HG02759 (cell line): Measurements from ENCODE around the gene PROM1.

Experiments used
- ATAC-seq: cut with Tn5 transposase; IDR thresholded peaks from one replicate; pipeline ENCODE4 v1.9.1; 2021; ENCODE audit warnings: mild to moderate bottlenecking, moderate library complexity; ENCODE audit not compliant: unreplicated experiment

The PROM1 gene, protein sequence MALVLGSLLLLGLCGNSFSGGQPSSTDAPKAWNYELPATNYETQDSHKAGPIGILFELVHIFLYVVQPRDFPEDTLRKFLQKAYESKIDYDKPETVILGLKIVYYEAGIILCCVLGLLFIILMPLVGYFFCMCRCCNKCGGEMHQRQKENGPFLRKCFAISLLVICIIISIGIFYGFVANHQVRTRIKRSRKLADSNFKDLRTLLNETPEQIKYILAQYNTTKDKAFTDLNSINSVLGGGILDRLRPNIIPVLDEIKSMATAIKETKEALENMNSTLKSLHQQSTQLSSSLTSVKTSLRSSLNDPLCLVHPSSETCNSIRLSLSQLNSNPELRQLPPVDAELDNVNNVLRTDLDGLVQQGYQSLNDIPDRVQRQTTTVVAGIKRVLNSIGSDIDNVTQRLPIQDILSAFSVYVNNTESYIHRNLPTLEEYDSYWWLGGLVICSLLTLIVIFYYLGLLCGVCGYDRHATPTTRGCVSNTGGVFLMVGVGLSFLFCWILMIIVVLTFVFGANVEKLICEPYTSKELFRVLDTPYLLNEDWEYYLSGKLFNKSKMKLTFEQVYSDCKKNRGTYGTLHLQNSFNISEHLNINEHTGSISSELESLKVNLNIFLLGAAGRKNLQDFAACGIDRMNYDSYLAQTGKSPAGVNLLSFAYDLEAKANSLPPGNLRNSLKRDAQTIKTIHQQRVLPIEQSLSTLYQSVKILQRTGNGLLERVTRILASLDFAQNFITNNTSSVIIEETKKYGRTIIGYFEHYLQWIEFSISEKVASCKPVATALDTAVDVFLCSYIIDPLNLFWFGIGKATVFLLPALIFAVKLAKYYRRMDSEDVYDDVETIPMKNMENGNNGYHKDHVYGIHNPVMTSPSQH

DNA sequence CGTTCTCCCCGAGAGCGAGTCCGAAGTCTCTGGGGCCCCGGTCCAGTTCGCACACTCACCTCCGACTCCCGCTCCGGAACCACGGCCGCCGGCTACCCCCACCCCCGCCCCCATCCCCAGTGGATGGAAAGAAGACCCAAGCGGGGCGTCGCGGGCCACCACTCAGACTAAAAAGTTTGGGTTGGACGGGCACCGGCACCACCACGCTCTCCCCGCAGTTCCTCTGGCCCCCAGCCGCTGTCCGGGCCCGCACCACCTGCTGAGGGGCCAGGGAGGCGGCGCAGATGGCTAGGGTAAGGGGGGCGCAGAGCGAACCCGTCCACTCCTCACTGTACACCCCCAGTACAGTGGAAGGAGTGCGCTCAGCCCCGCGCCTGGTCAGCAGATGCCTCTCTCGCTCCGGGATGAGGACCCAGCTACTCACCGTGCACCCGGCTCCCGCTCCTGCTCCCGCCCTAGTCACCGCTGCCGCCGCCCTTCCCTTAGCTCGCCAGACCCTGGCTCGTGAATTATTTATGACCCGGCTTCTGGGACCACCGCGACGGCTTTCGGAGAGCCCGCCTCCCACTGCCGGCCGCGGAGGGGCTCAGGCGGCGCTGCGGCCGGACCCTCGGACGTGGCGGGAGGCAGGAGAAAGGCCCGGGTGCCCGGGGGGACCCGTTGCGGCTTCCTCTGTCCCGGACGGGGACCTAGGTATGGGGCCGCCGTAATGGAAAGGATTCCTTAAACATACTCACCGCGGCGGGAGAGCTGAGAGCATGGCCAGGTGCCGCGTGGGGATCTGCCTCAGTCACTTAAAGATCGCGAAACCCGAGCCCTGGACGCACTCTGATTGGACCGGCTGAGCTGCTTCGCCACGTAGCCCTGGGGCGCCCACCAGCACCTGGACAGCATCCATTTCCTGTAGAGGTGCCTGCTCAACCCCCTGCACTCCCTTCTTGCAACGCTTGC, at the start of gene PROM1:
TSS of gene PROM1 (minus strand) at position 783 of the 951 bp plus-strand sequence. CDS start 8,117 bp downstream, outside the sequence.
- no peak for ATAC-seq

DNA sequence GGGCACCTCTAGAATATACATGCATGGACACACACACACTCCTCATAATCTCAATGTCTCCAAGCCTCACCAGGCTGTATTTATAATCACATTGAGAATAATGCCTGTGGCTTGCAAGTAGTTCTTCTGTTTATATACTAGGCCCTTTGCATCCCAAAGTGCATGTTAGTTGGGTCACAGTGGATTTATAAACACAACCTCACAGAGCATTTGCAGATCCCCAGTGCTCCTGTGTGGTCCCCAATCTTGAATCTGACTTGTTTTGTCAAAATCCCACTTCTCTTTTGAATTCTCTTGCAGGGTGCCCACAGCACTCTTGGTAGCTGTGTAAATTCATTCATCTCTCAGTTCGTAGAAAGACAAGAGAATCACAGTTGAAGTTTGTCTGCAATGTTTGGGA, 49.6 kb upstream of the PROM1 start:
- no peak for ATAC-seq

- no peak for ATAC-seq
Observed at GRCh38 chr4:16131293-16131692, 47.5 kb upstream of the PROM1 start.

- ATAC-seq, result no peak
Observed at GRCh38 chr4:16129336-16129735, 45.5 kb upstream of the PROM1 start.

DNA sequence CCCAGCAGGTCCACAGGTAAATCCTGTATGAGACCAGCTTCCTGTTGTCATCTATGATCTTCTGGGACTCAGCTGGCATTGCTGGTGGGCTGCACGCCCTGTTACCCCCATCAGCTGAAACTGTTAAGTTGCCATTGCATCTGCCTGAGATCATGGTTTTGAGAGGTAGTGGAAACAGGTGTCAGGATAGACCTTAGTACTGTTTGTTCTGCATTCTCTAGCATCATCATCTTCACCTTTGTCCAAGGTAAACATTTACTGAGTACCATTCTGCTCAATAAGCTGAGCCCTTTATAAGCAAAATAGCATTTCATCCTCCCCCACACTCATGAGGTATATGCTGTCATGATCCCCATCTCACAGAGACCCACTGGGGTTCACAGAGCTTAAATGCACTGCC, 42.9 kb upstream of the PROM1 start:
- no peak for ATAC-seq

GRCh38 chr4:16125571-16126445, 42.0 kb upstream of the PROM1 start:
- ATAC-seq, result no peak

DNA sequence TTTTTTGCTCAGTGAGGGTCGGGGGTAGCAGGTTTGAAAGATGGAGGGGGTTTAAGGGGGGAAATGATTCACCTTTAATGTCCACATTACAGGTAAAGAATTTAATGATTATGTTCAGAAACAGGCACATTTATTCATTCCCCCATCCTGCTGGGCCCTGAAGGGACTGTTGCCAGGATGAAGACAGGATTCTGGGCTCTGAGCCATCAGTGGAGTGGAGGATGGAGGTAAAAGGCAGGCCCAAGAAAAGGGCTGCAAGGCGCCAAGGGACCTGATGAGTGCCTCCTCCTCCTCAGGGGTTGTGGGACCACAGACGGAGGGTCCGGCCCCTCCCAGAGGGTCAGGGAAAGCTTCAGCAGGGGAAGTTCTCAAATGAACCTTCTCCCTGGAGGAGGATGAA, 40.4 kb upstream of the PROM1 start:
- ATAC-seq, result no peak

DNA sequence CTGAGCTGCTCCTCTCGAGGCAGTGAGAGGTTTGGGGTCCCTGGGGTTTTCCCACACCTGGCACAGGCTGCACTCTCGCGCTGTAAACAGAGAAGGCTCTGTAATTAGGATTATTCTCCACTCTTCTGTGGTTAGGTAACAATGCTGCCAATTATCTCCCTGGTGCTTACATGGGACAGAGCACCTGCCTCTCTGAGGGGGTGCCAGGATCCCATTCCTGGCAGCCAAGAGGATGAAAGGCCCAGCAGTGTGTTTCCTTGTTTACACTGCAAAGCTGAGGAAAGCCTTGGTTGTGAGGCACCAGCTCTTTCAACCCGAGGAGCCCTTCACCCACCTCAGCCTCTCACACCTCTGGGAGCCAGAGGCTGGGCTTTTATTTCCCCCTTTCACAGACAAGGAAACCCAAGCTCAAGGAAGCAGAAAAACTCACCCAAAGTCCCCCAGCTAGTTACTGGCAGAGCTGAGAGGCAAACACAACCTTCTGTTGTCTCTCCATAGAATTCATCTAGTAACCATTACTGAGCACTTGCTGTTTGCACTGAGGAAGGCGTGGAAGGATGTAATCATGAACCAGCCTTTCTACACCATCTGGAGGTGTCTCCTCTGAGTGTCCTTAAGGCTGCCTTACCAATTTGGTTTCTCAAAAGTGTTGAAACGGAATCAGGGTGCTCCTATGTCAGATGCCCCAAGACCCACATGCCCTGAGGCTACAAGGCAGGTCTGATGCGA, 39.7 kb upstream of the PROM1 start:
- no peak for ATAC-seq

- ATAC-seq, result no peak
Observed at GRCh38 chr4:16122784-16123183, 39.0 kb upstream of the PROM1 start.

DNA sequence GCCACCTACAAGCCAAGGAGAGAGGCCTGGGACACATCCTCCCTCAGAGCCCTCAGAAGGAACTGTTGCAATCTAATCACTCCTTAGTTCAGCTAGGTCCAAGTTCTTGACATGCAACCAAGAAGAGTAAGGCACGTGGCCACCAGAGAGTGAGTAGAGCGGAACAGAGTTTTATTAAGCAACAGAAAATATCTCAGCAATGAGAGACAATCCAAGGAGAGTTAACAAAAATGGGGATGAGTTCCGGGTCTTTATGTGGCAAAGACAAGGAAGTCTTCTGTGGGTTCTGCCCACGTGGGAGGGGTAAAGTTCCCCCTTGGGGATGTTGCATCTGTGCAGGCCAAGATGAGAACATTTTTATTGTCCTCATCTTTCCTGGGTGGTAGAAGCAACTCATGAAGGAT, 38.5 kb upstream of the PROM1 start:
- no peak for ATAC-seq

- no peak for ATAC-seq
Observed at GRCh38 chr4:16120720-16121119, 36.9 kb upstream of the PROM1 start.

- no peak for ATAC-seq
Observed at GRCh38 chr4:16119981-16120380, 36.2 kb upstream of the PROM1 start.

DNA sequence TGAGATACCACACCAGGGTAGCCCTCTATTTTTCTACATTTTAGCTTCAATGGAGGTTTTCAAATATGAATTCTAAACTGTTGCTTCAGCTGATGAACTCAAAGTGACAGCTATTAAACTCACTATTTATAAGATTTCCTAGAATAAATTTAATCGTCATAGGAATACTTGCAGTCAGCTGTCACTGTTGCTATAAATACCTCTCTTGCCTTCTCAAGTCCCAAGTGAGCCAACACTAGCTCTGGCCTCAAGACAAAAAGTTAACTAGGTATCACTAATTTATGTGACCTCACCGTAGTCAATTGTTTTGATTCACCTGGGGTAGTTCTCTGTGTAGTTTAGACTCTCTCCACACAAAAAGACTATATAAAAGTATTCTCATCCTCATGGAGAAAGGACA, 34.3 kb upstream of the PROM1 start:
- ATAC-seq, result no peak

DNA sequence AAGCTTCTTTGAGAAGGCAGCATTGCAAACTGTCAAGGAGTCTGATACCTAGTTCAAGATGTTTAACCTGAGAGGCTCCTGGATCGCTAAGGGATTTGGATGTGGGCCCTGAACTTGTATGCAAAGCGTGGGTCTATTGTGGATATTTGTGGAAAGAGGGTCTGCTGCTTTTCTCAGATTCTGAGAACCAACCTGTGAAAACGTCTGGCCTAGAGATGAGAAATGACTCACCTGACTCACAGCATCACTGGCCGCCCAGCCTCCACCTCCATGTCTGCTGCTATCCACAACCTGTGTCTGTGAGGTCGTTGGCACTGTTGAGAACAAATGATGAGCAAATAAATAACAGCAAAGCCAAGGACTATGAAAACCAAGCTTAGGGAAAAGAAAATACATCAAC, 33.3 kb upstream of the PROM1 start:
- ATAC-seq, result no peak

DNA sequence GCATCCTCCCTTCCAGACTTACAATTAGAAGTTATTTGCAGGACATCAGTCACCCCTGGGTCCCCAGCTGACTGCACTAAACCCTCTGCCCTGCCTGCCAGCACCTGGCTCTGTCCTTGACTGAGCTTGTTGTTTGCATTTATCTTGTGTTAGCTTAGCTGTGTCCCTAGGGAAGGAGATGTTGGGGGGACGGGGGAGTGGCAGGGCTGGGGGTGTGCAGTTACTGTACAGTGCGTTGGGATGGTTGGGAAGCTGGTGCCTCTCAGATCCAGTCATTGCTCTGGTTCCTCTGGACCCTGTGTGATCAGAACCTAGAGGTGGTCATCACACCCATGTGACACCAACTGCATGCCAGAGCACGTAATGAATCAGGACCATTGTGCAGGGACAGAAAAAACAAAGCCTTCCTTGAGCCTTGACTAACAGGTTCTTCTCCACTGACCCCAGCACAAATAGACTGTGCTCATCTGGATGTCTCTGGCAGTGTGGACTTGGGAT, 32.7 kb upstream of the PROM1 start:
- no peak for ATAC-seq

DNA sequence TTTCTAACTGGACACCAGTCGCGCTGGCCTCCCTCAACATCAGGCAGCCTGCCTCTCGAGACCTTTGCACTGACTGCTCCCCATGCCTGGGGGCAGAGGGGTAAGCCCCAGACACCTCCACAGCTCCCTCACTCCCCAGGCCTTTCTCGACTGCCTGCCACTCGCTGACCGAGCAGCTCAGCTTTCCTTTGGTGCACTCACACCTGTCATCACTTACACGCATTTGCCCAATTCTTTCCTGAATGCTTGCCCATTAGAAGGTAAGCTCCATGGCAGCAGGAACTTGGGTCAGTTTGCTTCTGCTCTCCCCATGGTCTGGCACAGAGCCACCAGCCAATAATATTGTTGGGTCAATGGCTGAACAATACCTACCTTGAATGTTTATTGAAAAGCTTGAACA, 32.2 kb upstream of the PROM1 start:
- no peak for ATAC-seq

DNA sequence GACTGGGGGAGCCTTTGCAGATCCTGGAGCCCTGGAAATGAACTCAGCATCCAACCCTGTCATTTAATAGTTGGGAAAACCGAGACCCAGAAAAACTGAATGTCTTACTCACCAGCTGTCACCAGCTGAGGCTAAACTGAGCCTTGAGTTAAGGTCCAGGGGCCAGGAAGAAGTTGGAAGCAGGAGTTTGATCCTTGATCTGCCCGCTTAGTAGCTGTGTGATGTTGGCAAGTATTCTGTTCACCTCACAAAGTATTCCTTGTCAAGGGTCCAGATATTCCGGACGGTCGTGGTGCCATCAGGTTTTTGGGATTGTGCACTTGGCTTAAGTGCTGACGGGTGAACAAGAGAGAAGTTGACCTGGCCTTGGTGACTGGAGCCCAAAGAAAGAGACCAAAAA, 30.7 kb upstream of the PROM1 start:
- ATAC-seq, result no peak

DNA sequence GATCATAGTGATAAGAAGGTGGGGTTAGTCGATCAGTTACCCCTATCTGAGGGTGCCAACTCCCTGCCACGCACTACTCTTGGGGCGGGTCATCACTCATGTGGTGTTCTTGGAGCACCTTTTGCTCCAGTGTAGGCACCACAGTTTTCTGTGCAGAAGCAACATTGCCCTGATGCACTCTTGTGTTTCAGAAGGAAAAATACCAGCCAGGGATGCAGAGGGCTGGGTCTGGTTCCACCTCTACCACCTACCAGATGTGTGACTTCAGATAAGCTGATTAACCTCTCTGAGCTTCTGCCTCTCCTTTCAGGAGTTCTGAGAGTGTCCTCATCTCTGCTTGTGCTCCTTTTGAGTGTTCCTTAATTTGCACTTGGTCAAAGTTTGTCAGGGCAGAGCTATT, 29.9 kb upstream of the PROM1 start:
- ATAC-seq, result no peak

DNA sequence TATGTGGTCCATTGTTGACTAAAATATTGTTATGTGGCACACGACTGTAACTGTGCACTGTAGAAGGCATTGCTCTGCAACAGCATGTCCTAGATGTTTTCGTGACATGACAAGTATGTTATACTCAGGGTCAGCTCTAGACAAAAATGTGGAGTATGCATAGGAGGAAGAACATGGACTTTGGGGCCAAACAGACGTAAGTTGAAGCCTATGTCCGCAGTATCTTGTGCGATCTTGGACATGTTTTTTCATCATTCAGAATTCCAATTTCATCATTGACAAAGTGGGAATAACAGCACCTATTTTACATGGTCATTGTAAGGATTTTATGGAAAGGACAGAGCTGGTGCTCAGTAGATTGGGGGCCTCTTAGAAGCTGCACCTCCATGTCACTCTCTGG, 27.7 kb upstream of the PROM1 start:
- ATAC-seq, result no peak
